Measurements from ENCODE around the gene ZFP82.

ZFP82 gene

DNA sequence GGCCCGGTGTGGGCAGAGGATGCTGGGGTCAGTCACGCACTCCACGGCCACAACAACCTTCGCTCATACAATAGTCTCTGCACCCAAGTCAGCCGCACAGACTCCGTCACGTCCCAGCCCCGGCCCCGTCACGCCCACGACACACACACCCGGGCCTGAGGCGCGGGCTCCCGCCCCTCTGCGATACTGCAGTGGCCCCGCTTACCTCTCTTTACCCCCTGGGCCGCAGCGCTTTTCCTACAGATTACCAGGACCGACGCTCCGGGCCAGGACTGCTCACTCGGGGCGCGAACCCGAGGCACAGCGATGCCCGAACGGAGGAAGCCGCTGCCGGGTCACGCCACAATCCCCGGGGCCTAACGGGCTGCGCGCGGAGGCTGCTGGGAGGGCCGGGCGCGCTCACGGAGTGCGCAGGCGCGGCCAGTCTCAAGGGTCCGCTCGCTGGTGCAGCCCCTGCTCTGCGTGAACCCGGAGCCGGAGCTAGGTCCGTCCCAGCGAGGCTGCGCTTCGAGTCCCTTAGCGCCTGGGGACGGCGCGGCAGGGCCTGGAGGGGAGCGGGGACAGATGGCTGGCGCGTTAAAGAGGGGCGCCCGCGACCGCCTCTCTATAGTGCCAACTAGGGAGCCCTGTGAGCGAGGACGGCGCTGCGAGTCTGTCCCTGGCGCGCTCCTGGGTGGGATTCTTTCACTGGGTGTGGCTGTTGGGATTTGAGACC, at the start of gene ZFP82:
Gene ZFP82 (minus strand): TSS at position 358 of the 715 bp plus-strand sequence. CDS start 8,855 bp downstream, outside the sequence.
- Mint-ChIP-seq H3K9me3 (no peaks in the 10 kb centered on the region), H3K36me3 (ENCODE audit: insufficient read depth) (peaks cover 2% of the 10 kb centered on the region)
- ATAC-seq (replicated peaks; ENCODE audit: extremely low read depth, poor library complexity, severe bottlenecking) = peak; percentile 87

DNA sequence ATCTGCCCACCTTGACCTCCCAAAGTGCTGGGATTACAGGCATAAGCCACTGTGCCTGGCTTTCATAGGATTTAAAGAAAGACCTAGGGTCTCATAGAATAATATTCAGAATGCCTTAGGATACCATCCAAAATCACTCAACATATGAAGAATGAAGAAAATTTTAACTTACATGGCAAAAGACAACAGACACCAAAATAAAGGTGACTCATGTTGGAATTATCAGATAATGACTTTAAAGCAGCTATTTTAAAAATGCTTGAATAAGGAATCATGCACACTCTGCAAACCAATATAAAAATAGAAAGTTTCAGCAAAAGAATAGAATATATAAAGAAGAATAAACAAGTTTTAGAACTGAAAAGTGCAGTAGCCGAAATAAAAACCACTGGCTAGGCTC, 41.6 kb upstream of the ZFP82 start:
- Mint-ChIP-seq H3K9me3 (peaks cover 17% of the 10 kb centered on the region), H3K4me1 (no peaks in the 10 kb centered on the region), H3K36me3 (ENCODE audit: insufficient read depth) (peaks cover 5% of the 10 kb centered on the region), H3K27me3 (no peaks in the 10 kb centered on the region), H3K4me3 (no peak overlapping the region), H3K27ac (ENCODE audit: low read depth) (no peak overlapping the region)
- DNase-seq (ENCODE audit: low spot score in 2 of 2) (no peak), ATAC-seq (replicated peaks; ENCODE audit: extremely low read depth, poor library complexity, severe bottlenecking) (no peak)

More for the DNA sequence above, at the start of gene ZFP82:
- peak within 1 kb of the TSS; percentile 98 for H3K27ac Mint-ChIP-seq (ENCODE audit: low read depth)
- peak within 1 kb of the TSS; percentile 98 for H3K4me3 Mint-ChIP-seq
- peaks cover 26% of the 10 kb centered on the region for H3K27me3 Mint-ChIP-seq
- DNase-seq (ENCODE audit: low spot score in 2 of 2) = peak; percentile 54 to 67
- H3K4me1 Mint-ChIP-seq = peaks cover 20% of the 10 kb centered on the region

- no peak overlapping the region for H3K4me3 Mint-ChIP-seq
- no peaks in the 10 kb centered on the region for H3K27me3 Mint-ChIP-seq
- DNase-seq (ENCODE audit: low spot score in 2 of 2) = no peak
- no peak overlapping the region for H3K27ac Mint-ChIP-seq (ENCODE audit: low read depth)
- H3K9me3 Mint-ChIP-seq = peaks cover 36% of the 10 kb centered on the region
- H3K36me3 Mint-ChIP-seq (ENCODE audit: insufficient read depth) = peaks cover 7% of the 10 kb centered on the region
- ATAC-seq (replicated peaks; ENCODE audit: extremely low read depth, poor library complexity, severe bottlenecking) = no peak
- H3K4me1 Mint-ChIP-seq = no peaks in the 10 kb centered on the region
Measured at GRCh38 chr19:36456831-36457230, 38.4 kb upstream of the ZFP82 start.

GRCh38 chr19:36449059-36449670, 30.7 kb upstream of the ZFP82 start:
- DNase-seq (ENCODE audit: low spot score in 2 of 2) (no peak), ATAC-seq (replicated peaks; ENCODE audit: extremely low read depth, poor library complexity, severe bottlenecking) (no peak)
- peaks cover 17% of the 10 kb centered on the region for H3K9me3 Mint-ChIP-seq
- H3K4me1 Mint-ChIP-seq = no peaks in the 10 kb centered on the region
- peaks cover 13% of the 10 kb centered on the region for H3K36me3 Mint-ChIP-seq (ENCODE audit: insufficient read depth)
- H3K27ac Mint-ChIP-seq (ENCODE audit: low read depth) = no peak overlapping the region
- no peaks in the 10 kb centered on the region for H3K27me3 Mint-ChIP-seq
- no peak overlapping the region for H3K4me3 Mint-ChIP-seq

- Mint-ChIP-seq H3K9me3 (peaks cover 21% of the 10 kb centered on the region), H3K27ac (ENCODE audit: low read depth) (no peak overlapping the region), H3K4me3 (no peak overlapping the region), H3K4me1 (no peaks in the 10 kb centered on the region), H3K27me3 (no peaks in the 10 kb centered on the region), H3K36me3 (ENCODE audit: insufficient read depth) (no peaks in the 10 kb centered on the region)
- ATAC-seq (replicated peaks; ENCODE audit: extremely low read depth, poor library complexity, severe bottlenecking) (no peak), DNase-seq (ENCODE audit: low spot score in 2 of 2) (no peak)
Measured at GRCh38 chr19:36441339-36441738, 22.9 kb upstream of the ZFP82 start.

DNA sequence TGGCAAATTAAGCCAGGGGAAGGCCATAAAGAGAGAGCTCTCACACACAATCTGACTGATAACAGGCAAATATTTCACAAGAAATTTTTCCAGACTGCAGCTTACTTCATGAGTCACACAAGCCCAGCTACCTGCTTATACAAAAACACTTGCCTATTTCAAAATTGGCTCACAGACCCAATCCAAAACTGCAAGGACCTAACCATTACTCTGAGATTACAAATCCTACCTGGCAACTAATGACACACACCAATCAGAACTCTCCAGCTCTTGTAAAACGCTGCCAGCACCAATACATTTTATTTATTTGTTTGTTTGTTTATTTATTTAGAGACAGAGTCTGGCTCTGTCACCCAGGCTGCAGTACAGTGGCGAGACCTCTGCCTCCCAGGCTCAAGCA, 18.1 kb upstream of the ZFP82 start:
- Mint-ChIP-seq H3K4me3 (no peak overlapping the region), H3K36me3 (ENCODE audit: insufficient read depth) (no peaks in the 10 kb centered on the region)

DNA sequence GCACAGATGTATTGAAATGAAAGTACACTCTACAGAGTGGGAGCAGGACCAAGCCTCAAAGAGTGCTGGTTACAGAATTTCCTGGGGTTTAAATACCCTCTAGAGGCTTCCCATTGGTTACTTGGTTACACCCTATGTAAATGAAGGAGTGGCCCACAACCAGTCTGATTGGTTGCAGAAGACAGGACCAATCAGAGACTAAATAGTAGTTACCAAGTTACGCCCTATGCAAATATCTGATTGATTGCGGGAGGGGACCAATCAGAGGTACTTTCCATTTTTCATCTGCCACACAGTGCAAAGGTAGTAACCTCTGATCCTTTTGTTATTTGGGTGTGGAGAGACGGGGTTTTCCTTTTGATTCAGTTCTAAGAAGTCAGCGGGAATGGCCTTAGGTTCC, 5.5 kb upstream of the ZFP82 start:
- Mint-ChIP-seq H3K4me1 (peaks cover under 1% of the 10 kb centered on the region), H3K27ac (ENCODE audit: low read depth) (no peak overlapping the region), H3K36me3 (ENCODE audit: insufficient read depth) (no peaks in the 10 kb centered on the region), H3K4me3 (no peak overlapping the region), H3K27me3 (peaks cover 52% of the 10 kb centered on the region), H3K9me3 (no peaks in the 10 kb centered on the region)
- DNase-seq (ENCODE audit: low spot score in 2 of 2) (no peak), ATAC-seq (replicated peaks; ENCODE audit: extremely low read depth, poor library complexity, severe bottlenecking) (no peak)

More for the DNA sequence above, 18.1 kb upstream of the ZFP82 start:
- no peak for DNase-seq (ENCODE audit: low spot score in 2 of 2)
- Mint-ChIP-seq H3K4me1 (no peaks in the 10 kb centered on the region), H3K27me3 (no peaks in the 10 kb centered on the region), H3K9me3 (peaks cover 36% of the 10 kb centered on the region), H3K27ac (ENCODE audit: low read depth) (no peak overlapping the region)
- no peak for ATAC-seq (replicated peaks; ENCODE audit: extremely low read depth, poor library complexity, severe bottlenecking)

DNA sequence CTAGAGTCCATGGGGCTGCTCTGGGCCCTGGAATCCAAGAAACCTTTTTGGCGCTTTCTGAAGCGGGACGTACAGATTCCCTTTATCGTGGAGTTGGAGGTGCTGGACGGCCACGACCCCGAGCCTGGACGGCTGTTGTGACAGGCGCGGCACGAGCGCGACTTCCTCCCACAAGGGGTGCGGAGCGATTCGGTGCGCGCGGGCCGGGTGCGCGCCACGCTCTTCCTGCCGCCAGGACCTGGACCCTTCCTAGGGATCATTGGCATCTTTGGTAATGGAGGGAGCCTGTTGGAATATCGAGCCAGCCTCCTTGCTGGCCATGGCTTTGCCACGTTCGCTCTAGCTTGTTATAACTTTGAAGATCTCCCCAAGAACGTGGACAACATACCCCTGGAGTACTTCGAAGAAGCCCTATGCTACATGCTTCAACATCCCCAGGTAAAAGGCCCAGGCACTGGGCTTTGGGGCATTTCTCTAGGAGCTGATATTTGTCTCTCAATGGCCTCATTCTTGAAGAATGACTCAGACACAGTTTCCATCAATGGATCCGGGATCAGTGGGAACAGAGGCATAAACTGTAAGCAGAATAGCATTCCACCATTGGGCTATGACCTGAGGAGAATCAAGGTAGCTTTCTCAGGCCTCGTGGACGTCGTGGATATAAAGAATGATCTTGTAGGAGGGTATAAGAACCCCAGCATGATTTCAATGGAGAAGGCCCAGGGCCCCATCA, 3.5 kb upstream of the ZFP82 start:
- H3K4me1 Mint-ChIP-seq = peaks cover 20% of the 10 kb centered on the region
- no peak for DNase-seq (ENCODE audit: low spot score in 2 of 2)
- no peak overlapping the region for H3K4me3 Mint-ChIP-seq
- ATAC-seq (replicated peaks; ENCODE audit: extremely low read depth, poor library complexity, severe bottlenecking) = no peak
- peaks cover 2% of the 10 kb centered on the region for H3K36me3 Mint-ChIP-seq (ENCODE audit: insufficient read depth)
- H3K9me3 Mint-ChIP-seq = no peaks in the 10 kb centered on the region
- no peak overlapping the region for H3K27ac Mint-ChIP-seq (ENCODE audit: low read depth)
- H3K27me3 Mint-ChIP-seq = peaks cover 52% of the 10 kb centered on the region

- Mint-ChIP-seq H3K9me3 (no peaks in the 10 kb centered on the region), H3K36me3 (ENCODE audit: insufficient read depth) (peaks cover 2% of the 10 kb centered on the region), H3K4me3 (no peak overlapping the region), H3K4me1 (peaks cover 20% of the 10 kb centered on the region), H3K27me3 (peaks cover 48% of the 10 kb centered on the region), H3K27ac (ENCODE audit: low read depth) (no peak overlapping the region)
- ATAC-seq (replicated peaks; ENCODE audit: extremely low read depth, poor library complexity, severe bottlenecking) (no peak), DNase-seq (ENCODE audit: low spot score in 2 of 2) (no peak)
Measured at GRCh38 chr19:36420961-36421748, 2.7 kb upstream of the ZFP82 start.

- Mint-ChIP-seq H3K4me3 (peak overlapping the region; percentile 98), H3K27me3 (peaks cover 20% of the 10 kb centered on the region), H3K4me1 (peaks cover 20% of the 10 kb centered on the region), H3K9me3 (no peaks in the 10 kb centered on the region), H3K27ac (ENCODE audit: low read depth) (peak overlapping the region; percentile 98), H3K36me3 (ENCODE audit: insufficient read depth) (peaks cover 2% of the 10 kb centered on the region)
- ATAC-seq (replicated peaks; ENCODE audit: extremely low read depth, poor library complexity, severe bottlenecking) (no peak), DNase-seq (ENCODE audit: low spot score in 2 of 2) (no peak)
Measured at GRCh38 chr19:36417752-36418286, 625 bp downstream of the ZFP82 start.

DNA sequence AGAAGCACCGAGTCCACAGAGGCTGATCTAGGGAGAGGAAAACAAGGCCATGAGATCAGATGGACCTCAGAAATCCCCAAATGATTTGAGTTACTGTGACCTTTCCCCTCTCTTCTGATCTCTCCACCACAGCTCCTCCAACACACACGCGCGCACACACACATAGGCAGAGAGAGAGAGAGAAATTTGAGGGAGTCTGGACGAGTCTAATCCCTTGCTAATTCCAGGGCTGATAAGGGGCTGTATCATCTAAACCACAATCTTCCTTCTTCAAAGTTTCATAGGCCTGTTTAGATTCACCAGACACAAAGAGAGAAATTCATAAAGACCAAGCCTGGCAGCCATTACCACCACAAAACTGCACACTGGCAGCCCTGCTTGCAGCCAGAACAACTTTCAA, 8.6 kb downstream of the ZFP82 start:
- Mint-ChIP-seq H3K36me3 (ENCODE audit: insufficient read depth) (peaks cover 33% of the 10 kb centered on the region), H3K4me1 (peaks cover 11% of the 10 kb centered on the region), H3K4me3 (no peak overlapping the region), H3K9me3 (peaks cover 6% of the 10 kb centered on the region), H3K27me3 (no peaks in the 10 kb centered on the region), H3K27ac (ENCODE audit: low read depth) (no peak overlapping the region)
- DNase-seq (ENCODE audit: low spot score in 2 of 2) (no peak), ATAC-seq (replicated peaks; ENCODE audit: extremely low read depth, poor library complexity, severe bottlenecking) (no peak)

DNA sequence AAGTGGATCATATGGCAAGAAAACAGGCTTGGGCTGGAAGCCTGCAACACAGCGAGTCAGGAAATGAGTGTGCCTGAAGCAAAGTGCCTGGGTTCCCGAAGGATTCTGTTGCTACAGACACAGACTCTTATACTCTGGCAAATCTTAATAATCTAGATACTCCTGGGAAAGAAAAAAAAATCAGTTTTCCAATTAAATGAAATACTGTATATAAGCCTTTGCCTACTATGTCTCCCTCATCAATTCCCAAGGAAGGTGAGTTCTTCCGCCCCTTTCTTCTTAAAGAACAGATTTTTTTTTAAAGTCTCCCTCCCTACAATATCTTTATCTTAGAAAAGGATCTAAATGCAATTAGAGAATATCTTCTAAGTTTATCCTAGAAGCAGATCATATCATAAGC, 10.3 kb downstream of the ZFP82 start:
- Mint-ChIP-seq H3K27me3 (no peaks in the 10 kb centered on the region), H3K27ac (ENCODE audit: low read depth) (no peak overlapping the region), H3K4me3 (no peak overlapping the region), H3K36me3 (ENCODE audit: insufficient read depth) (peaks cover 38% of the 10 kb centered on the region), H3K9me3 (peaks cover 6% of the 10 kb centered on the region), H3K4me1 (peaks cover 11% of the 10 kb centered on the region)
- no peak for DNase-seq (ENCODE audit: low spot score in 2 of 2)
- no peak for ATAC-seq (replicated peaks; ENCODE audit: extremely low read depth, poor library complexity, severe bottlenecking)

Measured in central memory CD8-positive, alpha-beta T cell (primary cell).